AG08395 (cell line): Measurements from ENCODE around the gene KCTD5.

Experiments
- DNase-seq: peaks from one replicate; pipeline ENCODE4 v3.0.0; 2012; ENCODE audit warnings: mixed read lengths, low spot score

KCTD5 gene

GRCh38 chr16:2697401-2697948, 15.2 kb downstream of the KCTD5 start:
- no peak for DNase-seq

- no peak for DNase-seq
Observed at GRCh38 chr16:2698103-2698870, 16.0 kb downstream of the KCTD5 start.

- DNase-seq: no peak
Observed at GRCh38 chr16:2698965-2699750, 16.8 kb downstream of the KCTD5 start.

GRCh38 chr16:2699791-2700600, 17.7 kb downstream of the KCTD5 start:
- DNase-seq: no peak

DNA sequence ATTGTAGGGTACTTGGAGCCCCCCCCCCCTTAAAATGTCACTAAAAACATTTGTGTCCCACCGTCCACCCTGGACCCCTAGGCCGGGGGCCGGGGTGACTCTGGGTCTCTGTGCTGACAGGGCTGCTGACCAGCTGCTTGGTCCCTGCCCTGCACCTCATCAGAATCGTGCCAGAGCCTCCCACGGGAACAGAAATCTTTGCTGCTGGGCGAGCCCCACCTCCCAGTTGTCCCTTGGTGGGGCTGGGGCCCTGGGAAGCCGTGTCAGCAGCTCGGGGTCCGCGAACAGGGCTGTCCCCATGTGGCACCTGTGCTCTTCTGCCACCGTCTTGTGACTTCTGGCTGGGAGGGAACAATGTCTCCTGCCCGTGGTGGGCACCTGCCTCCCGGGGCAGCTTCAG, 18.5 kb downstream of the KCTD5 start:
- DNase-seq: no peak

GRCh38 chr16:2701272-2701671, 18.9 kb downstream of the KCTD5 start:
- DNase-seq: no peak

DNA sequence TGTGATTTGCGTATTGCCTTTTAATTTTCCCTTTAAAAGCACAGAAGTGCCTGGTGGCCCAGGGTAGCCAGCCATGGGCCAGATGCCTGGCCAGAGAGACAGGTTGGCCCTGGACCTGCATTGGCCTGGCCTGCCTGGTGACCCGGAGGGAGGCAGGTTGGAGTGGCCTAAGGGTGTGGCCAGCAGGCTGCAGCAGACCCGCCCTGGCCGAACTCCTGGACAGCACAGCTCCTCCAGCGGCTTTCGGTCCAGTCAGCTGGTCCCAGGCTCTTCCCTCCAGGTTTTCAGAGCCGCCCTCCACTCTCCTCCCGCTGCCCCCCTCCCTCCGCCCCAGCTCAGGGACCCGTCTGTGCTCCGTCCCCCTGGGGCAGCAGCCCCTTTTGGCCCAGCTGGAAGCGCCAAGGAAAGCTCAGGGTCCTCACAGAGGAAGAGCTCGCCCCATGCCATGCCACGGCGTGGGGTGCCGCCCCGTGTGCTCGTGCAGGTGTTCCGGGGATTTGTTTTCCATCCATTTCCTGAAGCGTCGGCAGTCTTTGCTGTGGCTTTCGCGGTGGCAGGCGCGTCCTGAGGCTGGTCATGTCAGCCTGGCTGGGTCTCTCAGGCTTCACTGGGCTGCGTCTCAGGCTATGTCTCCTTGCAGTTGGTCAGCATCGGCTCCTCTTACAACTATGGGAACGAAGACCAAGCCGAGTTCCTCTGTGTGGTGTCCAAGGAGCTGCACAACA, 19.6 kb downstream of the KCTD5 start:
- no peak for DNase-seq

- DNase-seq: no peak
Observed at GRCh38 chr16:2702438-2702825, 20.1 kb downstream of the KCTD5 start.

GRCh38 chr16:2702871-2703745, 20.8 kb downstream of the KCTD5 start:
- no peak for DNase-seq

DNA sequence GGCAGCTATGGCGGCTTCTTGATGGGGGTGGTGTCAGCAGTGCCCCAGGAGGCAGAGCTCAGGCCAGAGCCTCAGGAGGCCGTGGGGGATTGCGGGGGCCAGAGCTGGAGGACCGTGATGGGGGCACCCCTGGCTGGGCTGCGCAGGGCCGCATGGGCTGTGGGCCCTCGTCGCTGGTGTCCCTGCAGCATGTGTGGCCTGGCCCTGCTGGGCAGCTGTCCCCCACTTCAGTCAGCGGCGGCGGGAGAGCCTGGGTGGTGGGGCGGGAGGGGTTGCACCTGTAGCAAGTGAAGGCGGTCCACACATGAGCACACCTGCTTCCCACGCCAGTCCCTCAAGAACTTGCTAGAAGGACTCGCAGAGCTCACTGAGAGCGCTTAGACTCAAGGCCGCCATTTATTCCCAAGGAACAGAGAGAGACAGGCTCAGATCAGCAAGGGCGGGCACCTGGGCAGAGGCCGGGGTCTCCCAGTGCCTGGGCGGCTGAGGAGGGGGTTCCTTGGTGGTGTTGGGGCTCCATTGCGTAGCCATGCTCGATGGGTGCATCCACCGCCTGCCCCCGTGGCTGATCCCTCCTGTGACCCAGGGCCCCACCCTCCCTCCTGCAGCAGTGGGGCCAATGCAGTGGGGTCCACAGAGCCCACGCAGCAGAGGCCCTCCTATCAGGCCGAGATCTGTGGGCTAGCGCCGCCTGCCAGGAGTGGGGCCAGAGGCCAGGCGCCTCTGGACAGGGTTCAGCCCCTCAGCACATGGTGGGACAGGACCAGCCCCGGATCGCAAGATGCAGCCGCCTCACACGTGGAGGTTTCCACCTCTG, 22.1 kb downstream of the KCTD5 start:
- DNase-seq: no peak

DNA sequence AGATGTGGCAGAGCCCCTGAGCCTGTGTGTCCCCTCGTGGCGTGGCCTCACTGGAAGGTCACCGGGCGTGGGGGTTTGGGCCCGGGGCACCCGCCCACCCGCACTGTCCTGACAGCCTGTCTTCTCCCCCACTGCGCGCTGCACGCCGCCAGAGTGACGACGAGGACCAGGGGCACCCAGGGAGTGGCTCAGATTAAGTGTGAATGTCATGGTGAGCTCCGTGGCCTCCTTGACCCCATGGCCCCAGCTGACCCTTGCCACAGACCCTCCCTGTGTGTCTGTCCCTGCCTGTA, 22.6 kb downstream of the KCTD5 start:
- no peak for DNase-seq

DNA sequence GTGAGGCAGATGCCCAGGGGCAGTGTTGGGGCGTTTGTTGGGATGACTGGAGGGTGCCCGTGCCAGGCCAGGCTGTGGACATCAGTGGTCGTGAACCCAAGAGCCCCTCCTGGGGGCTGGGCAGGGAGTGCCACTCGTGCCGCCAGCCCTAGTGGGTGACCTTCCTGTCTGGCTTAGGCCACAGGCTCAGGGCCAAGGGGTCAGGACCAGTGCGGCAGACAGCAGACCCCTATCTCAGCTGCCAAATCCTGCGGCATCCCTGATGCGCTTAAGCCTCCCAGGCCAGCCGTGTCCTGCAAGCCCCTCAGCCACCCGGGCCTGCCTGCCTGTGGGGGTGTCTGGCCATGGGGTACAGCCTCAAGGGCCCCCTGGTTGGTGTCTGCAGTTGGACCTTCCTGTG, 23.0 kb downstream of the KCTD5 start:
- no peak for DNase-seq

DNA sequence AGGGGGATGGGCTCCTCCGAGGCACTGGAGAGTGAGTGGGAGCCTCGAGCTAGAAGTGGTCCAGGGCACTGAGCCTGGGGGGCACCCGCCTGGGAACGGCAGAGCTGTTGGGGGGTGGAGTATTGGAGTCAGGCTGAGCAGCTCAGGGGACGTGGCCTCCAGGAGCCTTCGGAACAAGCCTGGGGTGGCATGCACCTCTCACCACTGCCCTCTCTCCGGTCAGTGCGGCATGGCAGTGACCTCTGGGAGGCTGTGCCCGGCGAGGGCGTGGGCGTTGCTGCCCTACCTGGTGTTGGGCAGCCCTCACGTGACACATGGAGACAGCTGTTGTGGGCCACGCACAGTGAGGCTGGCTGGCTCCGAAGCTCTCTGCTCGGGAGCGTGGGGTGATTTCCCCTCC, 23.8 kb downstream of the KCTD5 start:
- no peak for DNase-seq

GRCh38 chr16:2706611-2707311, 24.4 kb downstream of the KCTD5 start:
- no peak for DNase-seq

DNA sequence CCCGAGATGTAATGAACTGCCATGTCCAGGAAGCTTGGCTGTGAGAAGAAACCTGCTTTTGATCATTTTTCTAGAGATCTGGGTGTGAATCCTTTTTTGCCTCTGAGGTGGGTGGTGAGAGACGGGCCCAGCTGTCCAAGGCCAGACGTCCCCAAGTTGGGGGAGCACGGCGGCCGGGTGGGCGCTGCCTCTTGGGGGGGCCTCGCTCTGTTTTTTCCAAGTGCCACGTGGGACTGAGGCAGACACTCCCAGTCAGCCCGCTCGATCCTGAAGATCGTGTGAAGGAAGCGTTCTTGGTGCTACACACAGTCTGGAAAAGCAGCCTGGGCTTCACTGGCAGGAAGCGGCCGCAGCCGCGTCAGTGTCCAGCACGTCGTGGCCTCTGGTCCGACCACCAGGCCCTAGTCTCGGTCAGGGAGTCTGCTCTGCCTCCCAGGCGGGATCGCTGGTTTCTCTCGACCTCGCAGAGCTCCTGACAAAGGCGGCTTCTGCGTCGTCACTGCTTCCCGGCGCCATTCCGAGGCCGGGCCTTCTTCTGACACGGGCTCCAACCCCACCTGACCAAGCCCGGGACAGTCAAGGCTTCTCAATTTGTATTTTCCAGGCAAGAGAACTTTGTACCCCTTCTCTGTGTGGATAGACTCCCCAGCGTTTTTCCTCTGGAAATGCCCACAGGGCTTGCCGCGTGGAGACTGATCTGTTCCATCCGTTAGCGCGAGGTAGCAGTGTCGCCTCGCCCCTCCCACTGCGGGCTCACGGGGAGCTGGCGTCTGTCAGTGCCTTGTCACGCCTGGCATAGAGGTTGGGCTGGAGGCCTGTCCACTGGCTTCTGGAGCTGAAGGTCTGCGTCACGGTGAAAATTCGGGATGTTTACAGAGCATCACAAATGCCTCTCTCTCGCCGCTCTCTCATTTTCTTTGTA, 25.3 kb downstream of the KCTD5 start:
- no peak for DNase-seq

DNA sequence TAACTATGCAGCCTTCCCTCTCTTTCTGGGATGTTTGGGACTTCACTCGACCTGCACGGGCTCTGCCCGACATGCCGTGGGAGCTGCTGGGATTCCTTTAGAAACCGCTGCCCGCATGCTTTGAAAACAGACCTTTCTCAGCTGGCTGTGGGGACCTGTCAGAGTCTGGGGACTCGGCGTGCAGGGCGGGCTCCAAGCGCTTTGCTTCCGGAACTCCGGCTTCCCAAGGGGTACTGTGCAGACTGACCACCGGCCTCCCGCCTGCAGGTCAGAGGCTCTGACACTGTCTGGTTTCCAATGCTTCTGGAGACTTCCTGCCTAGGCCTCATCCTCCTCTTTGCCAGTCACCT, 25.9 kb downstream of the KCTD5 start:
- DNase-seq: no peak

- no peak for DNase-seq
Observed at GRCh38 chr16:2708955-2709587, 26.7 kb downstream of the KCTD5 start.

DNA sequence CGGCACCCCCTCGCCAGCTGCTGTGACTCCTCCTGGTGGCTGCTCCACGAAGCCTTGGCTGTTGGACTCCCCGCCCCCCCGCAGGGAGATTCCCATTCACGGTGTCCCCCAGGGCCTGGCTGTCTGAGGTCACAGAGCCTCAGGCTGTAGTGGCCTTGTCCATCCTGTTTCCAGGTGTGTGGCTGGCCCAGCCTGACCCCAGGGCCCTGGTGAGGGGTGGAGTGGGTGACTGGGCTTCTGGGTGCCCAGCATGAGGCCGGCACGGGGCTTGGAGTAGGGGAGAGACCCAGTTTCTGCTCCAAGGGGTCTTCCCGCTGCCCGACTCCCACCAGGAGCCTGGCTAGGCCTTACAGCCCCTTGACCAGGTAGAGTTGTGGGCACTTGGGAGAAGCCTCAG, 27.3 kb downstream of the KCTD5 start:
- no peak for DNase-seq
